Psoas muscle (tissue), 8 donors: Measurements from ENCODE around the gene TCHP. TPM values are rescaled to one million over a fixed set of nuclear protein-coding genes. Genes with fewer than 3 reads are reported as not detected.
A peak's percentile ranks its signal among the peaks of the same experiment; 100 is the strongest.

Source experiments
- ATAC-seq, 4 donors: fragments of 200-7000 bp; cut with Tn5 transposase; one replicate each; pipeline ENCODE4 v1.9.1; 2020; ENCODE audit warnings: moderate library complexity in 3 of 4, mild to moderate bottlenecking in 2 of 4
- DNase-seq, 2 donors: peaks; one replicate each; pipeline ENCODE4 v3.0.0-alpha.2; 2020
- H3K27ac ChIP-seq: fragments of 200-600 bp; one replicate; pipeline ENCODE4 v1.8.0; 2022
- H3K27me3 ChIP-seq, 3 donors: fragments of 200-600 bp in 1 of 3; one replicate each; pipeline versions ENCODE4 v1.6.1 to v1.8.0; 2013 to 2022; ENCODE audit warnings: low read length in 2 of 3, mild to moderate bottlenecking in 2 of 3, moderate library complexity in 1 of 3; ENCODE audit not compliant: insufficient read depth in 3 of 3
- H3K36me3 ChIP-seq, 2 donors: fragments of 200-600 bp in 1 of 2; one replicate each; pipeline versions ENCODE4 v1.6.1 to v1.8.0; 2013 to 2022; ENCODE audit warnings: low read depth in 1 of 2, mild to moderate bottlenecking in 1 of 2, moderate library complexity in 1 of 2; ENCODE audit not compliant: insufficient read depth in 1 of 2
- H3K4me1 ChIP-seq: fragments of 200-600 bp; one replicate; pipeline ENCODE4 v1.8.0; 2022
- H3K4me3 ChIP-seq: fragments of 200-600 bp; one replicate; pipeline ENCODE4 v1.8.0; 2022; ENCODE audit warnings: mild to moderate bottlenecking
- H3K9me3 ChIP-seq: fragments of 200-600 bp; one replicate; pipeline ENCODE4 v1.8.0; 2022
- CTCF ChIP-seq: fragments of 200-600 bp; IDR thresholded peaks from one replicate; pipeline ENCODE4 v1.8.0; 2022; ENCODE audit warnings: antibody characterized with exemption
- WGBS, 3 donors: extraction: QIAGEN DNeasy Blood & Tissue Kit; methylation state at CpG; one replicate each; pipeline versions ENCODE4 v1.1.6 to v1.1.7; 2013; 5-methylcytosine and 5-hydroxymethylcytosine counted together
- intact Hi-C, 2 donors: fragments of 100-400 bp; cut with DNase I; formaldehyde crosslinking; loops; one replicate each; pipeline versions ENCODE4 v1.11.0 to v1.14.2; 2022
- polyA plus RNA-seq, 3 donors: library from polyadenylated mRNA; stranded (reverse); fragments of 200-250 nt; gene quantifications; one replicate each; pipeline ENCODE4 v1.2.3, GENCODE V29; 2013
- total RNA-seq, 4 donors: library from RNA; stranded (reverse); fragmentation: NEBNext Ultra II Directional in 2 of 4; extraction: Animal tissue kit (Norgen Biotek cat#: 25700) in 2 of 4; gene quantifications; one replicate each; pipeline versions ENCODE4 v1.2.1 to v1.2.4, GENCODE V29; 2021 to 2023
- donor health status: healthy with polysubstance abuse.
- donor health status: DM: no; HTN: no; CAD: no; lungs with moderate emphysema.
- donor health status: Bipolar disorder and iron deficiency.
- donor health status: healthy.
- donor health status: DM: yes; HTN: yes; CAD: no.
- donor health status: DM: no; HTN: no; CAD: no.
- donor health status: DM: no; HTN: no; CAD: no.
- donor health status: DM: yes; HTN: yes; CAD: no.

Gene TCHP
- total and polyA plus RNA-seq, 7 donors, result 4.5 to 14.8 (median 8.2) TPM

- no peaks in the 10 kb centered on the region for H3K27me3 ChIP-seq
- no peak for TF ChIP-seq CTCF
- ATAC-seq (peak; percentile 96 to 98 (median 98)), DNase-seq (peak; percentile 32 to 62)
- no peaks in the 10 kb centered on the region for H3K9me3 ChIP-seq
- peaks cover 0 to 85% of the 10 kb centered on the region in 2 donors for H3K36me3 ChIP-seq
- intact Hi-C loops, result no loop called here
- H3K27ac ChIP-seq, result peak overlapping the region; percentile 73
- H3K4me1 ChIP-seq, result peaks cover 10% of the 10 kb centered on the region
- H3K4me3 ChIP-seq, result no peak overlapping the region
- WGBS, 3 donors, result 41 to 49% (median 45%) methylated on average over 4 of the region's 4 CpGs
Measured at GRCh38 chr12:109963743-109964429, 63.8 kb downstream of the TCHP start.

DNA sequence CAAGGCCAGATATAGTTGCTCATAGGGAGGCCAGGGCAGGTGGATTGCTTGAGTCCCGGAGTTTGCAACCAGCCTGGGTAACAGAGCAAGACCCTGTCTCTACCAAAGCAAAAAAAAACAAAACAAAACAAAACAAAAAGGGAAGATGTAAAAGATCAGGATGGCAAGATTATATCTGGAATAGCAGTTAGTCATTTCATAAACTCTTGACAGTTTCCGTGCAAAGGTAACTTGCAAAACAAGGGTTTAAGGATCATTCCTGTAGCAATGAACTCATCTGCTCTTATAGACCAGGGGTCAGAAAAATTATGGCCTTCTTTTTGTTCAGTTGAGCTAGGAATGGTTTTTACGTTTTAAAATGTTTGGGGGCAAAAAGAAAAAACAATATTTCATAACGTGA lies 66.5 kb downstream of the TCHP start:
- Histone ChIP-seq H3K4me3 (no peak overlapping the region), H3K36me3 (peaks cover 6 to 85% of the 10 kb centered on the region in 2 donors), H3K9me3 (no peaks in the 10 kb centered on the region), H3K27ac (no peak overlapping the region), H3K4me1 (peaks cover 10% of the 10 kb centered on the region), H3K27me3 (no peaks in the 10 kb centered on the region)
- 87 to 94% (median 92%) methylated on average over 4 of the region's 4 CpGs for WGBS, 3 donors
- intact Hi-C loops, result no loop called here
- TF ChIP-seq CTCF, result no peak
- DNase-seq, result no peak
- ATAC-seq, result no peak

GRCh38 chr12:109967383-109968031 lies 67.4 kb downstream of the TCHP start:
- Histone ChIP-seq H3K9me3 (no peaks in the 10 kb centered on the region), H3K27me3 (no peaks in the 10 kb centered on the region), H3K4me3 (no peak overlapping the region), H3K36me3 (peaks cover 6 to 86% of the 10 kb centered on the region in 2 donors), H3K4me1 (peaks cover 10% of the 10 kb centered on the region), H3K27ac (no peak overlapping the region)
- ATAC-seq (no peak), DNase-seq (no peak)
- 67 to 78% (median 68%) methylated on average over 8 of the region's 8 CpGs for WGBS, 3 donors
- no peak for TF ChIP-seq CTCF
- intact Hi-C loops, result no loop called here

Other genes starting within 250 kb of the TCHP start
- 1 to 10 TPM; 1.8 to 6.1 (median 5.5) TPM for gene FAM222A, start 186.4 kb upstream of the TCHP start, total RNA-seq
- gene FAM222A, start 186.4 kb upstream of the TCHP start, polyA plus RNA-seq, result 10 to 100 TPM in 1 of 3 donors, 1 to 10 TPM in 1, under 1 TPM in 1; 0.59 to 15.8 (median 3.3) TPM
- under 1 TPM in 3 of 4 donors, not detected in 1; 0.07 to 0.11 (median 0.10) TPM for gene TRPV4, start 66.9 kb upstream of the TCHP start, total RNA-seq
- gene TRPV4, start 66.9 kb upstream of the TCHP start, polyA plus RNA-seq, result under 1 TPM; 0.03 to 0.07 (median 0.05) TPM
- gene GLTP, start 19.7 kb upstream of the TCHP start, total RNA-seq, result 10 to 100 TPM; 15.3 to 23.3 (median 16.9) TPM
- gene GLTP, start 19.7 kb upstream of the TCHP start, polyA plus RNA-seq, result 10 to 100 TPM; 12.1 to 18.7 (median 18.2) TPM
- gene GIT2, start 96.1 kb downstream of the TCHP start, total RNA-seq, result 10 to 100 TPM; 17.5 to 29.7 (median 26.4) TPM
- 10 to 100 TPM; 10.8 to 20.3 (median 13.3) TPM for gene GIT2, start 96.1 kb downstream of the TCHP start, polyA plus RNA-seq
- gene ANKRD13A, start 99.2 kb downstream of the TCHP start, total RNA-seq, result 10 to 100 TPM in 2 of 4 donors, 1 to 10 TPM in 2; 8.7 to 16.3 (median 11.7) TPM
- gene ANKRD13A, start 99.2 kb downstream of the TCHP start, polyA plus RNA-seq, result 1 to 10 TPM; 6.8 to 9.0 (median 7.4) TPM
- 1 to 10 TPM; 3.1 to 9.8 (median 6.1) TPM for gene C12orf76, start 148.2 kb downstream of the TCHP start, total RNA-seq
- 10 to 100 TPM in 1 of 3 donors, 1 to 10 TPM in 2; 6.9 to 19.1 (median 7.4) TPM for gene C12orf76, start 148.2 kb downstream of the TCHP start, polyA plus RNA-seq
- gene IFT81, start 224.1 kb downstream of the TCHP start, total RNA-seq, result 1 to 10 TPM; 4.1 to 9.6 (median 5.3) TPM
- 1 to 10 TPM; 2.5 to 8.7 (median 3.8) TPM for gene IFT81, start 224.1 kb downstream of the TCHP start, polyA plus RNA-seq